GM23338 (cell line): ENCODE data around the gene CFAP97. TPM values are rescaled to one million over a fixed set of nuclear protein-coding genes. Genes with fewer than 3 reads are reported as not detected.
A peak's percentile ranks its signal among the peaks of the same experiment; 100 is the strongest.

Source experiments
- ATAC-seq: fragments of 200-7000 bp; cut with Tn5 transposase; 3 replicates; pipeline ENCODE4 v1.9.1; 2020
- DNase-seq: peaks from one replicate; pipeline ENCODE4 v3.0.0-alpha.2; 2015; ENCODE audit warnings: low spot score
- H2AFZ ChIP-seq: fragments of 200-600 bp; sonication (generic); 2 replicates; pipeline ENCODE4 v1.8.0; 2016; ENCODE audit warnings: antibody characterized with exemption, mild to moderate bottlenecking, moderate library complexity
- H3F3A ChIP-seq: fragments of 200-600 bp; sonication (generic); replicated peaks from 2 replicates; pipeline ENCODE4 v1.8.0; 2017; ENCODE audit warnings: antibody characterized with exemption, mixed run types, low read depth
- H3K27ac ChIP-seq: fragments of 200-600 bp; sonication (generic); 2 replicates; pipeline ENCODE4 v1.6.1; 2016; ENCODE audit warnings: low read depth
- H3K27me3 ChIP-seq: fragments of 200-600 bp; sonication (generic); 2 replicates; pipeline ENCODE4 v1.8.0; 2016; ENCODE audit warnings: mild to moderate bottlenecking, mixed run types, moderate library complexity; ENCODE audit not compliant: insufficient read depth
- H3K36me3 ChIP-seq: fragments of 200-600 bp; sonication (generic); 2 replicates; pipeline ENCODE4 v1.8.0; 2016; ENCODE audit warnings: mild to moderate bottlenecking; ENCODE audit not compliant: insufficient read depth
- H3K4me1 ChIP-seq: fragments of 200-600 bp; sonication (generic); 2 replicates; pipeline ENCODE4 v1.8.0; 2016; ENCODE audit warnings: mild to moderate bottlenecking, moderate library complexity; ENCODE audit not compliant: insufficient read depth
- H3K4me2 ChIP-seq: fragments of 200-600 bp; sonication (generic); 2 replicates; pipeline ENCODE4 v1.7.1; 2017; ENCODE audit warnings: mixed run types
- H3K4me3 ChIP-seq: fragments of 200-600 bp; sonication (generic); 2 replicates; pipeline ENCODE4 v1.6.1; 2016; ENCODE audit warnings: mixed run types
- H3K79me2 ChIP-seq: fragments of 200-600 bp; sonication (generic); replicated peaks from 2 replicates; pipeline ENCODE4 v1.8.0; 2017; ENCODE audit warnings: mild to moderate bottlenecking; ENCODE audit not compliant: insufficient read depth
- H3K9me2 ChIP-seq: fragments of 200-600 bp; sonication (generic); 2 replicates; pipeline ENCODE4 v1.8.0; 2017; ENCODE audit not compliant: insufficient read depth
- H4K20me1 ChIP-seq: fragments of 200-600 bp; sonication (generic); replicated peaks from 2 replicates; pipeline ENCODE4 v1.8.0; 2017; ENCODE audit warnings: mild to moderate bottlenecking; ENCODE audit not compliant: insufficient read depth
- H3K27ac Mint-ChIP-seq: 2 replicates; pipeline ENCODE4 v1.8.0; 2020; ENCODE audit warnings: inconsistent platforms, mild to moderate bottlenecking, moderate library complexity, mixed read lengths
- H3K27me3 Mint-ChIP-seq: 3 replicates; pipeline ENCODE4 v1.8.0; 2022; ENCODE audit warnings: low read depth, mild to moderate bottlenecking, moderate library complexity, mixed read lengths, inconsistent platforms; ENCODE audit not compliant: insufficient read depth, poor library complexity
- H3K36me3 Mint-ChIP-seq: 3 replicates; pipeline ENCODE4 v1.8.0; 2021; ENCODE audit warnings: low read depth, mild to moderate bottlenecking, inconsistent platforms, moderate library complexity, mixed read lengths
- H3K4me1 Mint-ChIP-seq: 3 replicates; pipeline ENCODE4 v1.8.0; 2020; ENCODE audit warnings: mild to moderate bottlenecking, inconsistent platforms, mixed read lengths
- H3K4me3 Mint-ChIP-seq: 3 replicates; pipeline ENCODE4 v1.8.0; 2021; ENCODE audit warnings: moderate library complexity, mild to moderate bottlenecking, inconsistent platforms, mixed read lengths
- H3K9me3 Mint-ChIP-seq: 3 replicates; pipeline ENCODE4 v1.8.0; 2020; ENCODE audit warnings: moderate library complexity, mild to moderate bottlenecking, inconsistent platforms, mixed read lengths
- CREB1 ChIP-seq: fragments of 250-450 bp; sonication (Bioruptor Pico); IDR thresholded peaks from 2 replicates; pipeline ENCODE4 v1.5.0; 2020; ENCODE audit warnings: low read depth, mild to moderate bottlenecking, moderate library complexity
- CTCF ChIP-seq, 2 experiments: fragments of 200-600 bp in 1 of 2; sonication (generic) in 1 of 2; conservative IDR thresholded peaks; 2 replicates each; pipeline versions ENCODE4 v1.5.1 to v1.6.1; 2016 to 2017; ENCODE audit warnings: antibody characterized with exemption in 2 of 2, low read depth in 2 of 2, mild to moderate bottlenecking in 2 of 2, moderate library complexity in 1 of 2
- ETS1 ChIP-seq: IDR thresholded peaks from 2 replicates; pipeline ENCODE4 v1.6.1; 2016; ENCODE audit warnings: antibody characterized with exemption
- EZH2 ChIP-seq: fragments of 200-600 bp; sonication (generic); IDR thresholded peaks from one replicate; pipeline ENCODE4 v1.8.0; 2017; ENCODE audit warnings: antibody characterized with exemption, mild to moderate bottlenecking, low read depth; ENCODE audit not compliant: unreplicated experiment
- EZH2phosphoT487 ChIP-seq: fragments of 200-600 bp; sonication (generic); IDR thresholded peaks from one replicate; pipeline ENCODE4 v1.8.1; 2018; ENCODE audit warnings: antibody characterized with exemption; ENCODE audit not compliant: unreplicated experiment
- JUNB ChIP-seq: IDR thresholded peaks from one replicate; pipeline ENCODE4 v1.6.1; 2016; ENCODE audit warnings: antibody characterized with exemption; ENCODE audit not compliant: unreplicated experiment
- NANOG ChIP-seq: IDR thresholded peaks from 2 replicates; pipeline ENCODE4 v1.6.1; 2016; ENCODE audit warnings: antibody characterized with exemption, borderline replicate concordance
- POLR2AphosphoS5 ChIP-seq: IDR thresholded peaks from 2 replicates; pipeline ENCODE4 v1.6.1; 2016; ENCODE audit warnings: antibody characterized with exemption, low read depth
- STAT1 ChIP-seq: IDR thresholded peaks from one replicate; pipeline ENCODE4 v1.6.1; 2016; ENCODE audit warnings: antibody characterized with exemption; ENCODE audit not compliant: unreplicated experiment
- ZNF331 ChIP-seq: fragments of 250-450 bp; sonication (Bioruptor Pico); IDR thresholded peaks from 2 replicates; pipeline ENCODE4 v1.5.0; 2020; ENCODE audit warnings: low read depth, mild to moderate bottlenecking, moderate library complexity
- ZNF462 ChIP-seq: fragments of 250-450 bp; sonication (Bioruptor Pico); IDR thresholded peaks from 2 replicates; pipeline ENCODE4 v1.5.0; 2020; ENCODE audit warnings: mild to moderate bottlenecking, moderate library complexity
- polyA plus RNA-seq: library from polyadenylated mRNA; unstranded; fragments of >200 nt; fragmentation: Nextera tagmentation; extraction: Ambion mirVana; gene quantifications from 2 replicates; pipeline ENCODE4 v1.2.1, GENCODE V29; 2016
- total RNA-seq: library from RNA; depleted of rRNA; stranded (reverse); fragments of >200 nt; shearing (Covaris generic); gene quantifications from 2 replicates; pipeline ENCODE4 v1.2.3, GENCODE V29; 2014

CFAP97 gene
- total and polyA plus RNA-seq, 2 experiments from 2014 or later: 37.7 to 73.3 TPM

- Histone ChIP-seq H4K20me1 (peaks cover 8% of the 10 kb centered on the region), H3K9me2 (no peaks in the 10 kb centered on the region), H2AFZ (no peak overlapping the region), H3K36me3 (peaks cover 12% of the 10 kb centered on the region), H3K4me3 (no peak overlapping the region), H3F3A (peaks cover 14% of the 10 kb centered on the region; the same call in 1 of the 2 replicates), H3K4me2 (no peak overlapping the region), H3K79me2 (peaks cover 14% of the 10 kb centered on the region), H3K27ac (no peak overlapping the region), H3K27me3 (no peaks in the 10 kb centered on the region), H3K4me1 (peaks cover under 1% of the 10 kb centered on the region; the same call in 1 of the 2 replicates)
- Mint-ChIP-seq H3K9me3 (no peaks in the 10 kb centered on the region), H3K4me3 (no peak overlapping the region), H3K27ac (no peak overlapping the region), H3K27me3 (peaks cover 6% of the 10 kb centered on the region), H3K36me3 (peaks cover 26% of the 10 kb centered on the region), H3K4me1 (peaks cover 10% of the 10 kb centered on the region; the same call in 2 of the 3 replicates)
- TF ChIP-seq POLR2AphosphoS5 (no peak), NANOG (no peak), STAT1 (no peak)
- ATAC-seq: peak; percentile 28; the same call in 2 of the 3 replicates
- no peak for DNase-seq
Observed at GRCh38 chr4:185149392-185149791, 54.4 kb downstream of the CFAP97 start.

- Histone ChIP-seq H3F3A (peaks cover 22% of the 10 kb centered on the region; the same call in 1 of the 2 replicates), H4K20me1 (peaks cover 16% of the 10 kb centered on the region), H3K79me2 (peaks cover 22% of the 10 kb centered on the region), H3K36me3 (peaks cover 12% of the 10 kb centered on the region), H3K27ac (no peak overlapping the region), H3K27me3 (peaks cover 8% of the 10 kb centered on the region), H3K4me2 (no peak overlapping the region), H3K4me1 (peaks cover 13% of the 10 kb centered on the region), H2AFZ (no peak overlapping the region), H3K4me3 (no peak overlapping the region), H3K9me2 (no peaks in the 10 kb centered on the region)
- H3K4me3 Mint-ChIP-seq: no peak overlapping the region
- no peaks in the 10 kb centered on the region for H3K9me3 Mint-ChIP-seq
- H3K27ac Mint-ChIP-seq: no peak overlapping the region
- H3K27me3 Mint-ChIP-seq: peaks cover 15% of the 10 kb centered on the region
- peaks cover 22% of the 10 kb centered on the region for H3K4me1 Mint-ChIP-seq
- ATAC-seq (no peak), DNase-seq (no peak)
- peaks cover 22% of the 10 kb centered on the region for H3K36me3 Mint-ChIP-seq
- TF ChIP-seq CTCF (conservative IDR thresholded peaks at IDR 0.05; ENCODE audit: low read depth in 2 of 2) (no peak), POLR2AphosphoS5 (no peak), NANOG (no peak), ZNF462 (CRISPR knock-in tag) (no peak), ZNF331 (no peak), ETS1 (no peak), STAT1 (no peak), JUNB (no peak), EZH2phosphoT487 (no peak), CREB1 (CRISPR knock-in tag) (no peak), EZH2 (no peak)
Observed at GRCh38 chr4:185145572-185145971, 58.2 kb downstream of the CFAP97 start.
